HG03139 (cell line): ENCODE results near the gene FGF21.

Experiments used
- ATAC-seq: cut with Tn5 transposase; IDR thresholded peaks from one replicate; pipeline ENCODE4 v1.9.1; 2021; ENCODE audit not compliant: unreplicated experiment

Gene FGF21

DNA sequence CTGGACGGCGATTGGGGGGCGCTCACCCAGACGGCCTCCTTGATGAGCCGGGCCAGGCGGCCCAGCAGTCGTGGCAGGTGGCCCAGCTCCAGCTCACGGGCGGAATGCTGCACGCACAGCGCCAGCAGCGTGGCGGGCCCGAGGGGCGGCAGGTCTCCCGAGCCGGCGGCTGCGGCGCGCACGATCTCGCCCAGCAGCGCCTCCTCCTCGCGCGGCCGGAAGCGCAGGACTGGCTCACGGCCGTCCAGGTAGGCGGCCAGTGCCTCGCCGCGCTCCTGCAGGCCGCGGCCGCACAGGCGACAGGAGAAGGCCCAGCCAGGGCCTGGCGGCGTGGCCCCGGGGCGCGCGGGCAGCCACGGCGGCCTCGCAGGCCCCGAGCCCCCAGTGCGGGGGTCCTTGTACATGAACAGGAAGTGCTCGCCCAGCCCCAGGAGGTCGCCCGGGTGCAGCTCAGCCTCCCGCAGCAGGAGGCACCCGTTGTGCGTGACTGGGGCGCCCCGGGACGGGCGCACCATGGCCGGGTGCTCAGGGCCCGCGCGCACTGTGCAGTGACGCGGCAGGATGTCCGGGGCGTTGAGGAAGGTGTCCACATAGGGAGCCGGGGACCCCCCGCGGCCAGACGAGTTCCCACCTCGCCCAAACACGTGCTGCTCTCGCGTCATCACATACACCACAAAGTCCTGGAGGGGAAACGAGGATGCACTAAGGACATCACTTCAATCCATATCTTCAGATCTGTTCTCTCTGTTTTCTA is 26.2 kb upstream of the FGF21 start:
- no peak for ATAC-seq

DNA sequence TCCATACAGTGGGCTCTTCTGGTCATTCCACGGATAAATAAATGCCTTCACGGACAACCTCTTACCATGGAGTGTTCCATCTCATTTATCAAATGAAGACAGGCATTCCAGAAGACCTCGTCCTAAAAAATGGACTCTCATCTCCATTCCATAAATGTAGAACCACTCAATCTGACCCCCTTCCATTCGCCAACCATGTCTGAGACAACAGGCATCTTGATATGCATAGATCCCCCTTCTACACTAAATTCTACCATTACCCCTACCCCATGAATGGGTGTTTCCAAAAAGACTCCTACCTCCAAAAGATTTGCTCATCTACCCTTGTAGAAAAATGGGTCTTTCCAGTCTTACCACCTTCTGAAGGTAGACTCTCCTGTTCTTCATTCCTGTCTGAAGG is 23.9 kb upstream of the FGF21 start:
- no peak for ATAC-seq

GRCh38 chr19:48734625-48735024 is 20.7 kb upstream of the FGF21 start:
- ATAC-seq, result no peak

DNA sequence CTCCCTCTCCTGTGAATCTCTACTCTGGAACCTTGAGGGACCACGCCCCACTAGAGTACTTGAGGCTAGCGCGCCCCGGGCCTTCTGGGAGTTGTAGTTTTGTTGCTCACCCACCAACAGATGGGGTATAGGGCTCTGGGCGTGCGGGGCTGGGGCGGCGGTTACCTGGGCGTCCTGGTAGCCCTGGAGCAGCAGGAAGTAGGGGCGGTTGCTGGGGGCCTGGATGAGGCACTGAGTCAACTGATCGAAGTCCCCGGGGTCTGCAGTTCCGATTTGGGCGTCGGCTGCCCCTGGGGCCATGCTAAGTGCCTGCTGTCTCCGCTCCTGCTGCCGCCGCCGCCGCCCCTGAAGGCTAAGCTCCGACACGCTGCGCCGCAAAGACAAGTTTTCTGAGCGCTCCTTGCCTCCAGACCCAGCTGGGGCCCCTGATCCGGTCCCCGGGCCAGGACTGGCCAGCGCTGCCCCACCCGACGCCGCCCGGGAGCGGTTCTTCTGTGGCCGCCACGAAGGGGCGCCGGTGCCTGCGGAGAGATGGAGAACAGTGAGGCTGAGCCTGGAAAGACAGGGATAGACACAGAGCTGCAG is 20.2 kb upstream of the FGF21 start:
- no peak for ATAC-seq

DNA sequence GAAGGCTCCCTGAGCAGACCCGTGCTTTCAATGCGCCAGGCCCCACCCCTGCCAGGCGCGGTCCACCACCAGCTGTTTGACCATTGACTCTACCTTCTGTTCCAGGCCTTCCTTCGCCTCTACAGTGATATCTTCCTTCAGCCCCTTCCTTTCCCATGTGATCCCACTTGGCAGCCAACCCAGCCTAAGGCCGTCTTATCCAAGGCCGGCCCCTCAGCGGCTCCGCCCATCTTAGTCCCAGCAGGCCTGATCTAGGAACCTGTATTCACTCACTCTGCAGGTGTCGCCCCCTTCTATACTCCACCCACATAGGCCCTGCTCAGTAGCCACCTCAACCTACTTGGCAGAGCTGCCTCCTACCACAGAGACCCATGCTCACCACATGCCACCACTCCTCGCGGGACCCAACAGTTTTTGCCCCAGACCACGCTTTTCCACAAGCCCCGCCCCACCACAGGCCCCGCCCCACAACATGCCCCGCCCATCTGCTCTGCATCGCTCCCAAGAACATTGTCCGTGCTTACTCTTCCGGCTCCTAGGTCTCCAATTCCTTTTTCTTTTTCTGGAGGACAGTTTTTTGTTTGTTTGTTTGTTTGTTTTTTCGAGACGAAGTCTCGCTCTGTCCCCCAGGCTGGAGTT is 17.8 kb upstream of the FGF21 start:
- no peak for ATAC-seq

- ATAC-seq, result peak; percentile 81
These were observed 16.5 kb upstream of the FGF21 start for GRCh38 chr19:48738557-48739403.

DNA sequence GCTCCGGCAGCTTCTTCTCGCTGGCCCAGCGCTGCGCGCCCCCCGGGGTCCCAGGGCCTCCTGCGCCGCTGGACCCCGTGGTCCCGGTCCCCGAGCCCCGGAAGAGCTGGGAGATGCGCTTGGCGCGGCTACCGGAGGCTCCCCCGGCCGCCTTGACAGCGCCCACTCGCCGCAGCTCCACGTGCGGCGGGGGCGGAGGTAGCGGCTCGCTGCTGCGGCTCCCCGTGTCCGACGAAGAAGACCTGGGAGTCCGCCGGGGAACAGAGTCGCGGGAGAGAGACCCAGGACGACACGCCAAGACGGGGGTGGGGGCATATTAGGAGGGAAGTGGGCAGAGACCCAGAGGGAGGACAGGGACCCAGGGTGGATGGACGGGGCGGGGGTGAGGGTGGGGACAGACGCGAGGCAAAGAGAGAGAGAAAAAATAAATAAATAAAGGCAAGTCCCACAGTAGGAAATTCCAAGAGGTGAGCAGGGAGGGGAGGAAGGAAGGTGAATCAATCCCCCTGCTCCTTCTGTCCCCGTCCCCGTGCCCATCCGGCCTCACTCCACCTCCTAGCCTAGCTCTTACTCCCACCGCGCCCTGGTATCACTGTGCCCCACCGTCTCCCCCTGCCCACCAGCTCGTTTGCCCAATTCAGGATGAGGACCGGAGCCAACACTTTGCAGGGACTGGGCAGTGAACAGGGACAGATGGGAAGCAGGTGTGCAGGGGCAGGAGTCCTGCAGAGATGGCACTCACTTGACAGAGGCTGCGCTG is 15.7 kb upstream of the FGF21 start:
- no peak for ATAC-seq

- ATAC-seq, result no peak
These were observed 15.0 kb upstream of the FGF21 start, which contains the start of gene RASIP1 for GRCh38 chr19:48740164-48740972. TSS of gene RASIP1 (minus strand) at chr19:48740610. CDS start at chr19:48740282, 328 bp downstream.

- ATAC-seq, result no peak
These were observed 14.0 kb upstream of the FGF21 start for GRCh38 chr19:48741129-48741999.

GRCh38 chr19:48742096-48742495 is 13.2 kb upstream of the FGF21 start:
- ATAC-seq, result no peak

- ATAC-seq, result no peak
These were observed 9.9 kb upstream of the FGF21 start for GRCh38 chr19:48745208-48745995.

DNA sequence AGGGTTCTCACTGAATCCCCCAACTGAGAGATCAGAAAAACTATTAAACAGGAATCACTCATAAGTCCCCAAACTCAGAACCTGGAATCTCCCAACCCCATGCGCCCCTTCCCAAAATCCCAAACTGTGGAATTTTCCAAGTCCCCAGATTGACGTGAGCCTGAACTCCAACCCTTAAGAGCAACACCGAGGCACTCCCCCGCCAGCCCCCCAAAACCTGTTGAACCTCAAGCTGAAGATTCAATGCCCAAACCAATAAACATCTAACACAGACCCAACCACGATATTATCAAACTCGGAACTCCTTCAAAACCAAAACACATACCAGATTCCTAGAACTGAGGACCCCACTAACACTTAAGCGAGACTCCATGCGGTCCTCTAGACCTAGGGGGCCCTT is 9.2 kb upstream of the FGF21 start:
- ATAC-seq, result no peak

GRCh38 chr19:48746738-48747575 is 8.4 kb upstream of the FGF21 start, which contains the start of gene IZUMO1:
TSS of gene IZUMO1 (minus strand) at chr19:48746909. CDS start at chr19:48745859, 1,050 bp downstream.
- ATAC-seq, result no peak

GRCh38 chr19:48749571-48750198 is 5.6 kb upstream of the FGF21 start:
- no peak for ATAC-seq

- ATAC-seq, result no peak
These were observed 5.0 kb upstream of the FGF21 start for GRCh38 chr19:48750351-48750750.

DNA sequence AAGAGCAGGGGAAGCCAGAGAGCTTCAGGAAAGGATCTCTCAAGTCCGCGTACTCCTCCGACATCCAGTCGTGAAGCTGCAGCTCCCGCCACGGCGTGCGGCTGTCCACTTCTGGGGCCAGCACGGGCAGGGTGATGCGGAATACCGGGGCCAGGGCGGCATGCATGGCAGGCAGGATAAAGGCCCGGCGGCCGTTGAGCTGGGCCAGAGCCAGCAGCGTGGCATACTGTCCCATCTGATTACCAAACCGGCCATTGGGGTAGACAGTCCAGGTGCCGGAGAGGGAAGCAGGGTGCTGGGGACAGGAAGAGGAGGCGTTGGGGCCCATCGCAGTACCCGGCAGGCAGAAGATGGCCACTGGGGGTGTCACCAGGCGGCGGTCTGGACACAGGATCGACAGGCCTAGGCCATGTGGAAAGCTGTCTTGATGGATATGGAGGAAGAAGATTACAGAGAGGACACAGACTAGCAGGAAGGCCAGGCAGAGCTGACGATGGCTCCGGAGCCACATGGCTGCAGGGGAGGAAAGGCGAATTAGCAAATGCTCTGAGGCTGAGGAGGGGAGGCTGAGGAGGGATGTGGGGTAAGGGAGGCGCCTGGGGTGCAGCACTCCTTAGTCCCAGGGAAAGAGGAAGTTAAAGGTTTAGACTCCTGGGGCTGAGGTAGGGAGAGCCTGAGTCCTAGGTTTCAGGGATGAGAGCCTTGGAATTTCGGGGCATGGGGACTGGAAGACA is 4.4 kb upstream of the FGF21 start:
- no peak for ATAC-seq
